ACC112 (cell line): Measurements from ENCODE around the gene SPP1.
"Not testable (repeated sequence)": the region's sequence is repeated elsewhere in the genome, so short reads cannot be mapped to it uniquely, and the experiment has no call there.

Experiments
- H2AFZ ChIP-seq: fragments of 200-600 bp; sonication (generic); one replicate; pipeline ENCODE4 v1.6.0; 2017; ENCODE audit warnings: antibody characterized with exemption, low read length; ENCODE audit not compliant: unreplicated experiment
- H3K27ac ChIP-seq: fragments of 200-600 bp; sonication (generic); 2 replicates; pipeline ENCODE4 v1.5.1; 2014; ENCODE audit warnings: low read depth, mild to moderate bottlenecking, antibody characterized with exemption, low read length, moderate library complexity
- H3K27me3 ChIP-seq: fragments of 200-600 bp; sonication (generic); 2 replicates; pipeline ENCODE4 v1.6.1; 2014; ENCODE audit warnings: mild to moderate bottlenecking, antibody characterized with exemption, low read length, moderate library complexity, mixed read lengths; ENCODE audit not compliant: insufficient read depth
- H3K36me3 ChIP-seq: fragments of 200-600 bp; sonication (generic); 2 replicates; pipeline ENCODE4 v1.6.1; 2016; ENCODE audit warnings: mild to moderate bottlenecking, antibody characterized with exemption, low read length, moderate library complexity, mixed read lengths; ENCODE audit not compliant: insufficient read depth
- H3K4me1 ChIP-seq: fragments of 200-600 bp; sonication (generic); one replicate; pipeline ENCODE4 v1.6.1; 2016; ENCODE audit warnings: low read length, mixed read lengths; ENCODE audit not compliant: insufficient read depth, unreplicated experiment, control insufficient read depth
- H3K4me3 ChIP-seq: fragments of 200-600 bp; sonication (generic); 2 replicates; pipeline ENCODE4 v1.5.1; 2014; ENCODE audit warnings: mild to moderate bottlenecking, low read depth, low read length
- H3K79me2 ChIP-seq: fragments of 200-600 bp; sonication (generic); one replicate; pipeline ENCODE4 v1.6.0; 2016; ENCODE audit warnings: low read length; ENCODE audit not compliant: control insufficient read depth, unreplicated experiment, insufficient read depth

Gene SPP1

DNA sequence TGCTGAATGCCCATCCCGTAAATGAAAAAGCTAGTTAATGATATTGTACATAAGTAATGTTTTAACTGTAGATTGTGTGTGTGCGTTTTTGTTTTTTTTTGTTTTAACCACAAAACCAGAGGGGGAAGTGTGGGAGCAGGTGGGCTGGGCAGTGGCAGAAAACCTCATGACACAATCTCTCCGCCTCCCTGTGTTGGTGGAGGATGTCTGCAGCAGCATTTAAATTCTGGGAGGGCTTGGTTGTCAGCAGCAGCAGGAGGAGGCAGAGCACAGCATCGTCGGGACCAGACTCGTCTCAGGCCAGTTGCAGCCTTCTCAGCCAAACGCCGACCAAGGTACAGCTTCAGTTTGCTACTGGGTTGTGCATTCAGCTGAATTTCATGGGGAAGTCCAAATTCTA is at the start of gene SPP1:
Gene SPP1, plus strand, starts transcription at position 249 of the 400 bp plus-strand sequence. CDS start 1,182 bp downstream, outside the sequence.
- H2AFZ ChIP-seq: no peak within 1 kb of the TSS
- no peaks in the 10 kb centered on the region for H3K36me3 ChIP-seq
- no peak within 1 kb of the TSS for H3K4me3 ChIP-seq
- H3K27ac ChIP-seq: no peak within 1 kb of the TSS
- no peaks in the 10 kb centered on the region for H3K79me2 ChIP-seq
- no peaks in the 10 kb centered on the region for H3K27me3 ChIP-seq
- H3K4me1 ChIP-seq: peaks cover 19% of the 10 kb centered on the region

DNA sequence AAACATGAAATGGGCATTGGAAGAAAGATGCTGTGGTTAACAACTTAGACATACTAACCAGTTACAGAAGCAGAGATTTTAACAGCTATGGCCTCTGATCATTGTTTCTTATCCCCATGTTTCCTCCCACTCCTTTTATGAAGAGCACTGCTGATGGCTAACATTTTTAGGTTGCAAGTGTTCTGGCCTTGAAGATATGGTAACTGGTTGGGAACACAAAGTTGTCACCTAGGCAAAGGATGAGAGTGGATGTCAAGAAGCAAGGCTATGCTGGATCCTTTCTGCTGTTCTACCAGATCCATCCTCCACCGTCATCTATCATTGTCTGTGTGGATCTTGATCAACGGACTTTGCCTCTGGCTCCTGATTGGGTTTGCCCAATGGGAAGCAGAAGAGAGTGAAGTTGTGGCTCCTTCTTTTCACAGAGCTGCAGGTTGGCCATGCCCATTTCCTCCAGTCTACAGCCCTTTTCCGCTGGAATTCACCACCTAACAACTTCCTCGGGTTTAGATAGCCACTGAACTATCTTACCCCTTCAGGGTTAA is 48.9 kb upstream of the SPP1 start:
- H3K4me3 ChIP-seq: no peak overlapping the region
- H3K79me2 ChIP-seq: no peaks in the 10 kb centered on the region
- H3K4me1 ChIP-seq: no peaks in the 10 kb centered on the region
- no peaks in the 10 kb centered on the region for H3K36me3 ChIP-seq
- H2AFZ ChIP-seq: no peak overlapping the region
- H3K27ac ChIP-seq: no peak overlapping the region
- H3K27me3 ChIP-seq: peaks cover 3% of the 10 kb centered on the region; the same call in 1 of the 2 replicates

DNA sequence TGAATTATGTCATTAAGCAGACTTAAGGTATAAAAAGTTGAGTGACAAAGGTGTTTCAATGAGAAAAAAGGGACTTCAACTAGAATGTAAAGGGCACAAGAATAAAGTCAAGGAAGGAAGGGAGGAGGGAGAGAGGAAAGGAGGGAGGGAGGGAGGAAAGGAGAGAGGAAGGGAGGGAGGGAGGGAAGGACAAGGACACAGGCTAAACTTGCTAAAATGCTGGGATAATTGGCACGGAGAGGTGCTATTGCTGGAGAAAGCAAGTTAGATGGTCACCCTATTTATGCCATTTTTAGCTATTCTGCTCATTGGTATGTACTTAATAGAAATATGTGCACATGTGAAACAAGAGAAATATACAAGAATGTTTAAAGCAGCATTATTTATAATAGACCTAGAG is 44.9 kb upstream of the SPP1 start:
- H3K79me2 ChIP-seq: no peaks in the 10 kb centered on the region
- H3K27ac ChIP-seq: no peak overlapping the region
- H2AFZ ChIP-seq: no peak overlapping the region
- no peak overlapping the region for H3K4me3 ChIP-seq
- no peaks in the 10 kb centered on the region for H3K4me1 ChIP-seq
- H3K36me3 ChIP-seq: no peaks in the 10 kb centered on the region
- H3K27me3 ChIP-seq: peaks cover 3% of the 10 kb centered on the region; the same call in 1 of the 2 replicates

DNA sequence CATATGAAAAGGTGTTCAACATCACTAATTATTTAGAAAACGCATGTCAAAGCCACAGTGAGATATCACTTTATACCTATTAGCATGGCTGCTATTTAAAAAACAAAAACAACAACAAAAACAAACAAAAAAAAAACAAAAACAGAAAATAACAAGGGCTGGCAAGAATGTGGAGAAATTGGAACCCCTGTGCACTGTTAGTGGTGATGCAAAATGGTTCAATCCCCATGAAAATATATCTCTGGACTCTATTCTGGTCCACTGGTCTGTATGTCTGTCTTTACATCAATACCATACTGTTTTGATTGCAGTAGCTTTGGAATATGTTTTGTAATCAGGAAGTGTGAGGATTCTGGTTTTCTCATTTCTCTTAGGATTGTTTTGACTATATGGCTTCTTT is 43.6 kb upstream of the SPP1 start:
- H3K27me3 ChIP-seq: no peaks in the 10 kb centered on the region; the same call in 1 of the 2 replicates
- no peaks in the 10 kb centered on the region for H3K4me1 ChIP-seq
- H3K27ac ChIP-seq: no peak overlapping the region
- no peaks in the 10 kb centered on the region for H3K36me3 ChIP-seq
- H2AFZ ChIP-seq: no peak overlapping the region
- H3K79me2 ChIP-seq: no peaks in the 10 kb centered on the region
- H3K4me3 ChIP-seq: no peak overlapping the region

DNA sequence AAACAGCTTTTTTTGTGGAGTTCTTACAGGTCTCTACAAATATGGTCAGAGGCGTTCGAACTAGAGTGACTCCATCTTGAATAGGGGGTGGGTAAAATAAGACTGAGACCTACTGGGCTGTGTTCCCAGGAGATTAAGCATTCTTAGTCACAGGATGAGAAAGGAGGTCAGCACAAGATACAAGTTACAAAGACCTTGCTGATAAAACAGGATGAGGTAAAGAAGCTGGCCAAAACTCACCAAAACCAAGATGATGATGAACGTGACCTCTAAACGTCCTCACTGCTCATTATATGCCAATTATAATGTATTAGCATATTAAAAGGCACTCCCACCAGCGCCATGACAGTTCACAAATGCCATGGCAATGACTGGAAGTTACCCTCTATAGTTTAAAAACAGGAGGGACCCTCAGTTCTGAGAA is 42.8 kb upstream of the SPP1 start:
- no peaks in the 10 kb centered on the region for H3K27me3 ChIP-seq
- no peaks in the 10 kb centered on the region for H3K4me1 ChIP-seq
- no peaks in the 10 kb centered on the region for H3K36me3 ChIP-seq
- peak overlapping the region; percentile 58 for H2AFZ ChIP-seq
- no peak overlapping the region for H3K27ac ChIP-seq
- no peaks in the 10 kb centered on the region for H3K79me2 ChIP-seq
- 0 out of 2 replicates have a peak overlapping the region, but pooled peaks have one; percentile 0 for H3K4me3 ChIP-seq

DNA sequence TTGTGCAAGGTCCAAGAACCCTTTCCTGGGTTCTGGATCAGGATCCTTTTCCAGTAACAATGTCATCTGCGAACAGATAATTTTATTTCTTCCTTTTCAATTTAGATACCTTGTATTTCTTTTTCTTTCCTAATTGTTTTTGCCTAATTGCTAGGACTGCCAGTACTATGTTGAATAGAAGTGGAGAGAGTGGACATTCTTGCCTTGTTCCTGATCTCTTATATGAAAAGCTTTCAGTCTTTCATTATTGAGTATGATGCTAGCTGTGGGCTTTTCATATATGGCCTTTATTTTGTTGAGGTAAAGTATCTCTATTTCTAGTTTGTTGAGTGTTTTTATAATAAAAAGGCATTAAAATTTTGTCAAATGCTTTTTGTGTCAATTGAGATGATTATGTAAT is 42.2 kb upstream of the SPP1 start:
- no peaks in the 10 kb centered on the region for H3K79me2 ChIP-seq

DNA sequence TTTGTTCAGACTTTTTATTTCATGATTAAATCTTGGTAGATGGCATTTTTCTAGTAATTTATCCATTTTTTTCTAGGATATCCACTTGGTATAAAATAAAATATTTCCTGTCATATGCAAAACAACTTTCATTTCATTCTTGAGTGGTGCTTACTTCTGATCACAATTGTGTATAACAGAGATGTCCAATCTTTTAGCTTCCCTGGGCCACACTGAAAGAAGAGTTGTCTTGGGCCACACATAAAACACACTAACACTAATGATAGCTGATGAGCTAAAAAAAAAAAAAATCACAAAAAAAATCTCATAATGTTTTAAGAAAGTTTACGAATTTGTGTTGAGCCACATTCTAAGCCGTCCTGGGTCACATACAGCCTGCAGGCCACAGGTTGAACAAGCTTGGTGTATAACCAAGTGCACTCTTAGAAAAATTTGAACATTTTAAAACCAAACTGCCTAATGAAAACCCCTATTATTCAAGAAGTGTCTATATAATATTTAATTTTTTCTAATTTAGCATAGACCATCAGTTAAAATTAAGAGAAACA is 41.3 kb upstream of the SPP1 start:
- H2AFZ ChIP-seq: no peak overlapping the region
- H3K4me3 ChIP-seq: no peak overlapping the region
- no peaks in the 10 kb centered on the region for H3K27me3 ChIP-seq
- no peaks in the 10 kb centered on the region for H3K36me3 ChIP-seq
- no peaks in the 10 kb centered on the region for H3K4me1 ChIP-seq
- no peak overlapping the region for H3K27ac ChIP-seq
- no peaks in the 10 kb centered on the region for H3K79me2 ChIP-seq

More for the DNA sequence above, 42.2 kb upstream of the SPP1 start:
- Histone ChIP-seq H3K36me3 (no peaks in the 10 kb centered on the region), H3K27me3 (no peaks in the 10 kb centered on the region), H2AFZ (peak overlapping the region; percentile 58), H3K27ac (no peak overlapping the region), H3K4me3 (0 out of 2 replicates have a peak overlapping the region, but pooled peaks have one; percentile 0), H3K4me1 (no peaks in the 10 kb centered on the region)

DNA sequence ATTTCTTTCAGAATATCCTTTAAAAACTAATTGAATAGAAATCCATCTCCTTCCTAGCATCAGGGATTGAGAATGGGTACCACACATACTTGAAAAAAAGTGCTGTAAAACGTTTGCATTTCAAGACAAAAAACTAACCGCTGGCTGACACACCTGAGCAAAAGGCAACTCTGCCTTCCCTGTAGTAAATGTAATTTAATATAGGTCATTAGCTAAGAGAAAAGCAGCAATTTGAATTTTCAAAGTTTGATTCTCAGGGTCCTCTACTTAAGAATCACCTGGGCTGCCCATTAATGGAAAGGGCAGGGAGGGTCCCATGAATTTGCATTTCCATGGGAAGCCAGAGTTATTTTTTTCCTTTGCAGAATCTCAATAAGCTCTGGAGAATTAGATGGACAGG is 40.5 kb upstream of the SPP1 start:
- Histone ChIP-seq H3K4me3 (no peak overlapping the region), H3K27ac (no peak overlapping the region), H3K79me2 (no peaks in the 10 kb centered on the region), H2AFZ (no peak overlapping the region), H3K27me3 (no peaks in the 10 kb centered on the region), H3K36me3 (no peaks in the 10 kb centered on the region), H3K4me1 (no peaks in the 10 kb centered on the region)

DNA sequence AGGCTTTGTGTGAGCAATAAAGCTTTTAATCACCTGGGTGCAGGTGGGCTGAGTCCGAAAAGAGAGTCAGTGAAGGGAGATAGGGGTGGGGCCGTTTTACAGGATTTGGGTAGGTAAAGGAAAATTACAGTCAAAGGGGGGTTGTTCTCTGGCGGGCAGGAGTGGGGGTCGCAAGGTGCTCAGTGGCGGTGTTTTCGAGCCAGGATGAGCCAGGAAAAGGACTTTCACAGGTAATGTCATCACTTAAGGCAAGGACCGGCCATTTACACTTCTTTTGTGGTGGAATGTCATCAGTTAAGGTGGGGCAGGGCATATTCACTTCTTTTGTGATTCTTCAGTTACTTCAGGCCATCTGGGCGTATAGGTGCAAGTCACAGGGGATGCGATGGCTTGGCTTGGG is 39.6 kb upstream of the SPP1 start:
- H3K4me1 ChIP-seq, H3K36me3 ChIP-seq, H3K27ac ChIP-seq, H3K79me2 ChIP-seq, H3K4me3 ChIP-seq, H2AFZ ChIP-seq, H3K27me3 ChIP-seq: not testable (repeated sequence)

DNA sequence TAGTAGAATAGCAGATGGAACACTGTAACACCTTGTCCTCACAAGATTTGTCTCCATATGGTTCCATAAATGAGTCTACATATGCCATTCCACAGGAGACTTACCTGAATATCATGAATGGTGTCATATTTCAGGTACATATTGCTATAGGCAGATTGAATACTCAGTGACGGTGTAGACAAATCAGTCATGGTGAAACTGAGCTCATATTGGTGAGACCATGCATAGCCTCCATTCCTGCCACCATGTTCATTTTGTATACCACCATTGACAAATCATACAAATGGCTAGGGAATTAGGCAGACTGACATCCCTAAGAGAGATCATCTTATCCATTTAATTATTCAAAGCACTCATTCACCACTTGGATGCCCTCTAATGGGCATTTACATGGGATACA is 38.0 kb upstream of the SPP1 start:
- no peak overlapping the region for H3K27ac ChIP-seq
- H3K79me2 ChIP-seq: no peaks in the 10 kb centered on the region
- H3K27me3 ChIP-seq: no peaks in the 10 kb centered on the region
- no peak overlapping the region for H3K4me3 ChIP-seq
- H2AFZ ChIP-seq: no peak overlapping the region
- H3K4me1 ChIP-seq: no peaks in the 10 kb centered on the region
- H3K36me3 ChIP-seq: no peaks in the 10 kb centered on the region

DNA sequence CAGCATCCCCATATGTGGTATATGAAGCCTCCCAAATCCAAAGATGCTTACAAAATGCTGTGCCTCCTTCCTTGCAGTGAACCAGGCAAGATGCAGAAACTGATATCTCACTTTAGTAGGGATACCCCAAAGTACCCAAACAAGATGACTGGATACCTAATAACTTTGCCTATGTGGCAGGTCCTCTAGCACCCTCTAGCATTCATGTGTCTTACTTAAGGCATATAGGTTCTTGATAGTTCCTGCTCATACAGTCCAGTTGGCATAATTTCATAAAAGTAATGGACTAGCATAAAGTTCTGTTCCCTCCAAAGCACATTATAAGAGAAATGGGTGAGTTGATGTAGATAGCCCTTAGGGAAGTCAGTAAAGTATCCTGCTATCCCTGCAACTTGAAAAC is 36.8 kb upstream of the SPP1 start:
- Histone ChIP-seq H3K27me3 (no peaks in the 10 kb centered on the region), H3K36me3 (no peaks in the 10 kb centered on the region), H2AFZ (no peak overlapping the region), H3K4me1 (no peaks in the 10 kb centered on the region), H3K27ac (no peak overlapping the region), H3K79me2 (no peaks in the 10 kb centered on the region), H3K4me3 (no peak overlapping the region)
